ENCODE measurements around the gene TREM1. TPM values are rescaled to one million over a fixed set of nuclear protein-coding genes. Genes with fewer than 3 reads are reported as not detected.

TREM1 gene
- total RNA-seq, 2 experiments from 2014 or later: not detected

DNA sequence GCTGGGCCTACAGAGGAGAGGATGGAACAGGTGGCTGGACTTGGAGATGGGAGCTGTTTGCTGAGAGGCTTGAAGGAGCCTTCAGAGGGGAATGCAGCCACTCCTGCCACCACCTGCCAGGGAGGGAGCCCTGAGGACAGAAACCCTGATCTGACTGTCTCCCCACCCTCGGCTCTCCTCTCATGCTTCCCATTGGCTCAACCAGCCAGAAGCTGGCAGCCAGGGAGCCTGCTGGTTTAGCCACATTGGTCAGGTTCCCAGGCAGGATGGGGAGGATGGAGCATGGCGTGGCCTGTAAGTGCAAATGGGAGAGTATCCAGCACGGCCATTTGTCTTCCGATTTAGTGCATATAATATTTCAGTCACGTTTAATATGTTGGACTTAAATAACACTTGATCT is 12.8 kb downstream of the TREM1 start:
- Mint-ChIP-seq H3K9me3 (ENCODE audit: insufficient read depth) (no peaks in the 10 kb centered on the region), H3K27me3 (ENCODE audit: low read depth) (peaks cover 8% of the 10 kb centered on the region), H3K27ac (no peak overlapping the region), H3K4me1 (ENCODE audit: low read depth) (peaks cover 13% of the 10 kb centered on the region), H3K36me3 (ENCODE audit: low read depth) (no peaks in the 10 kb centered on the region), H3K4me3 (no peak overlapping the region)
- DNase-seq: no peak
- CTCF ChIA-PET: interaction anchor here (1.1 to 1.2 kb wide), 2 partner anchors 33 to 44 kb away, joined by 4 to 5 read pairs; no protein-coding TSS in a partner anchor
- no peak for ATAC-seq
- POLR2A ChIA-PET: no interaction called here

DNA sequence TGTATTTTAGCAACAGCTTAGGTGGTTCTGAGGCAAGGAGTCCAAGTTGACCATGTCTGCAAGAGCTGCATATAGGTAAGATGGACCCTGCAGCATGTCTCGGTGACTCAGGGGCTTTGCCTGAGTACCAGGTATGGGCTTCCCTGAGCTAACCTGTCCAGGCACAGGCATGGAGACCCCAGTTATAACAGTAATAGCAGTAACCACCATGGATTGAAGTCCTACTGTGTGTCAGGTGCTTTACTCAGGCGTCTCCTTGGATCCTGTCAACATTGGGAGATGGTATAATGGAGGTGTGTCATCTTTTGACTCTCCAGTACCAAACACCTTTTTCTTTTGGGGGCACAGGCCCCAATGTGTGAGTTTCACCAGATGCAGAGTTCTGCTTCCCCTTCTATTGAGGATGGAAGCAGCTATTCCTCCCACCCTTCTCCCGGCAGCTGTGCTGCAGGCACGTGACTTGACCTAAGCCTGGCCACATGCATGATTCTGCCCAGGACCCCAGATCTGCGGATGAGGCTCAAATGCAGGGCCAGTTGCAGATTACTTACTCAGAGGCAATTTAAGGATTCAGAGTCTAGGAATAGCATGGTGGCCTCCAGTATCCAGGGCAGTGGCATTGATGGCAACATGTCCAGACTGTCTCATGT is 13.8 kb downstream of the TREM1 start:
- CTCF ChIA-PET: no interaction called here
- no peak for ATAC-seq
- H3K36me3 Mint-ChIP-seq (ENCODE audit: low read depth): no peaks in the 10 kb centered on the region
- H3K4me1 Mint-ChIP-seq (ENCODE audit: low read depth): peaks cover 11% of the 10 kb centered on the region
- DNase-seq: no peak
- no peak overlapping the region for H3K4me3 Mint-ChIP-seq
- no peak overlapping the region for H3K27ac Mint-ChIP-seq
- H3K9me3 Mint-ChIP-seq (ENCODE audit: insufficient read depth): no peaks in the 10 kb centered on the region
- peaks cover 8% of the 10 kb centered on the region for H3K27me3 Mint-ChIP-seq (ENCODE audit: low read depth)
- POLR2A ChIA-PET: no interaction called here

DNA sequence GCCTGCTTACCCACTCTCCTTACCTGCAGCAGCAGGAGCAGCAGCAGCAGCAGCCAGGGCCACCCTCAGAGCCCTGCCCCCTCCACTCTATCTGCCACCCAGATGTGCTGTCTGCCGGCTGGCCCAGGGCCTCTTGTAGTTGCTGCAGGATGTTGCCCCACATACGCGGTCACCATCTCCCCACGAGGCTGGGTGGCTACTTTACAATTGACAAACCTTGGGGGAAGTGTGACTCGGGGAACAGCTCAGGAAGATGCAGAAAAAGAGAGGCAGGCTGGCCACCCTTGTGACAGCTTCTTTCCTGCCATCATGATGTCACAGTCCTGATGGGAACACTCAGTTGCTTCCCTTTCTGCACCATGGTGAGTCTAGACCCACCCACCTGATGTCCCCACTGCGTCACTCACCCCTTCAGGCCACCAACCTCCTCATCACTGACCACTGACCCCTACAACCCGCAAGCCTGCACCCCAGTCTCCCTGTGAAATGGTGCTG is 14.5 kb downstream of the TREM1 start:
- peaks cover 8% of the 10 kb centered on the region for H3K27me3 Mint-ChIP-seq (ENCODE audit: low read depth)
- ATAC-seq (peak; percentile 53), DNase-seq (peak; percentile 34)
- POLR2A ChIA-PET: no interaction called here
- H3K27ac Mint-ChIP-seq: peak overlapping the region; percentile 62
- H3K9me3 Mint-ChIP-seq (ENCODE audit: insufficient read depth): no peaks in the 10 kb centered on the region
- peaks cover 11% of the 10 kb centered on the region for H3K4me1 Mint-ChIP-seq (ENCODE audit: low read depth)
- H3K4me3 Mint-ChIP-seq: no peak overlapping the region
- no peaks in the 10 kb centered on the region for H3K36me3 Mint-ChIP-seq (ENCODE audit: low read depth)
- CTCF ChIA-PET: no interaction called here

DNA sequence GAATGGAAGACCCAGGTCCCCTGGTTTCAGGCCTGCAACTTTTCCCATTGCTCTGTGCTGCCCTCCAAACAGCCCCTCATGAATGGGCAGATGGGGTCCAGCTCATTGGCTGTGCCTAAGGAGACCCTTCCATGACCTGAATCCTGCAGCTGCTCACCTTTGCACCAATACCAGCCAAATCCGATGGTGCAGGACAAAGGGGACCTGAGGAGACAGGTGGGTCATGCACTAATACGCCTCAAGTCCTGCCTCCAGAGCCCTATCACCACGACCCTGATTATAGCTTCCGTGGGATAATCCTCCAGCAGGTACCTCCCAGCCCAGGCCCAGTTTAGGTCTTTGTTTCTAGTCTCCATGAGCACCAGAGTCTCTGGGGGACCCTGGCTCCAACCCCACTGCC is 16.8 kb downstream of the TREM1 start:
- no peaks in the 10 kb centered on the region for H3K9me3 Mint-ChIP-seq (ENCODE audit: insufficient read depth)
- no peak overlapping the region for H3K27ac Mint-ChIP-seq
- H3K36me3 Mint-ChIP-seq (ENCODE audit: low read depth): no peaks in the 10 kb centered on the region
- no peak overlapping the region for H3K4me3 Mint-ChIP-seq
- peaks cover 11% of the 10 kb centered on the region for H3K27me3 Mint-ChIP-seq (ENCODE audit: low read depth)
- peaks cover 11% of the 10 kb centered on the region for H3K4me1 Mint-ChIP-seq (ENCODE audit: low read depth)
- ATAC-seq (no peak), DNase-seq (no peak)
- CTCF ChIA-PET: interaction anchor here (1.2 to 1.3 kb wide), 2 partner anchors 50 to 87 kb away, joined by 3 to 4 read pairs; no protein-coding TSS in a partner anchor
- POLR2A ChIA-PET: no interaction called here

DNA sequence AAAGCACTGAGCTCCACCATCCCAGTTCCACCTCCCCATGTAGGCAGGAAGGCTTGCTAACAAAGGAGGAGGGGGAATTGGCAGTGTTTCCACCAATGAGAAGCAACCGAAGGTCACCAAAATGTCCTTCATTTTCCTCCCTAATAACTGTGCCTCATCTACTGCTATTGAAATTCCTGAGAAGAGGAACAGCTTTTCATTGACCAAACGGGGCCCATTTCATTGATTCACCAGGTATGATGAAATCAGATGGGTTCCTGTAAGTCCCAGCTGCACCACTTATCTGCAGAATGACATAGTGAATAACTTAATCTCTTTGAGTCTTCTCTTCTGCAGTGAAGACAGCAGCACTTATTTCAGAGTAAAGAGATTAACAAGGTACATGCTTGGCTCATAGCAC is 17.3 kb downstream of the TREM1 start:
- DNase-seq: no peak
- ChIA-PET CTCF (interaction anchor here (0.7 to 1.3 kb wide), 3 partner anchors 9 to 87 kb away, joined by 3 to 4 read pairs (median 3); no protein-coding TSS in a partner anchor), POLR2A (no interaction called here)
- H3K27me3 Mint-ChIP-seq (ENCODE audit: low read depth): peaks cover 11% of the 10 kb centered on the region
- H3K9me3 Mint-ChIP-seq (ENCODE audit: insufficient read depth): no peaks in the 10 kb centered on the region
- H3K27ac Mint-ChIP-seq: no peak overlapping the region
- no peak for ATAC-seq
- no peaks in the 10 kb centered on the region for H3K36me3 Mint-ChIP-seq (ENCODE audit: low read depth)
- no peak overlapping the region for H3K4me3 Mint-ChIP-seq
- peaks cover 11% of the 10 kb centered on the region for H3K4me1 Mint-ChIP-seq (ENCODE audit: low read depth)

DNA sequence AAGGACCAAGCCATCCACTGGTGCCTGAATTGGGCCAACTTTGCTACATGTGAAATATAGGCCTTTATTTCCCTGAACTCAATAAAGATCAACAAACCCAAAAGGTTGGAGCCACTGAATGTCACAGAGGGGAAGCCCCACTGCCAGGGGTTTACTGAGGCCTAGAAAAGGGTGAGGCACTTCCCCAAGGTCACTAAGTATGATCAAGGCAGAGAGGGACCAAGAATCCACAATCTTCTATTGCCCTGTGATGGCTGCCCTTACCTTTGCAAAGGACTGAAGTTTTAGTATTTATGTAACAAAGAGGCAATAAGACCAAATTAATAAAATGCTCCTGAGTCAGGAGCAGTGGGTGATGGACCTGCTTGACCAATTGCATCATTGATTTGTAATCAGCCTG is 18.0 kb downstream of the TREM1 start:
- POLR2A ChIA-PET: no interaction called here
- CTCF ChIA-PET: interaction anchor here (0.7 kb wide), 1 partner anchor 10 kb away, joined by 3 read pairs; no protein-coding TSS in a partner anchor
- Mint-ChIP-seq H3K36me3 (ENCODE audit: low read depth) (peaks cover 3% of the 10 kb centered on the region), H3K27ac (no peak overlapping the region), H3K4me3 (no peak overlapping the region), H3K4me1 (ENCODE audit: low read depth) (peaks cover 11% of the 10 kb centered on the region), H3K27me3 (ENCODE audit: low read depth) (peaks cover 15% of the 10 kb centered on the region), H3K9me3 (ENCODE audit: insufficient read depth) (peaks cover 4% of the 10 kb centered on the region)
- ATAC-seq (no peak), DNase-seq (no peak)

DNA sequence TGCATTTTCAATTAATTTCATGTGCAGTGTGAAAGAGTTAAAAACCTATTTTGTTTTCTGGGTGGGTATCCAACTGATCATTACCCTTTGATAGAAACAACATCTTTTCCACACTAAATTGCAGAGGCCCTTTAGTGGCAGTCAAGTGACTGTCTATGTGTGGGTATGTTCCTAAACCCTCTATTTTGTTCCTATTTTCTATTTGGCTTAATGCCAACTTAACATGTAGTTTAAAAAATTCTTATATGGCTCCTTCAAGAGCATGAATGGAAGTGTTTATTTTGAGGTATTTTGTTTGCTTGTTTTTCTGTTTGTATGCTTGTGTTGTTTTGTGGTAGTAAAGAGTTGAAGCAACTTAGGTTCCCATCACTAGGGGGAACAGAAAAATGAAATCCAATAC is 19.9 kb downstream of the TREM1 start:
- no peak overlapping the region for H3K27ac Mint-ChIP-seq
- no peak for DNase-seq
- H3K9me3 Mint-ChIP-seq (ENCODE audit: insufficient read depth): peaks cover 21% of the 10 kb centered on the region
- H3K4me1 Mint-ChIP-seq (ENCODE audit: low read depth): peaks cover 2% of the 10 kb centered on the region
- H3K27me3 Mint-ChIP-seq (ENCODE audit: low read depth): peaks cover 20% of the 10 kb centered on the region
- H3K36me3 Mint-ChIP-seq (ENCODE audit: low read depth): peaks cover 12% of the 10 kb centered on the region
- ATAC-seq: no peak
- no peak overlapping the region for H3K4me3 Mint-ChIP-seq
- CTCF ChIA-PET: no interaction called here
- POLR2A ChIA-PET: no interaction called here

DNA sequence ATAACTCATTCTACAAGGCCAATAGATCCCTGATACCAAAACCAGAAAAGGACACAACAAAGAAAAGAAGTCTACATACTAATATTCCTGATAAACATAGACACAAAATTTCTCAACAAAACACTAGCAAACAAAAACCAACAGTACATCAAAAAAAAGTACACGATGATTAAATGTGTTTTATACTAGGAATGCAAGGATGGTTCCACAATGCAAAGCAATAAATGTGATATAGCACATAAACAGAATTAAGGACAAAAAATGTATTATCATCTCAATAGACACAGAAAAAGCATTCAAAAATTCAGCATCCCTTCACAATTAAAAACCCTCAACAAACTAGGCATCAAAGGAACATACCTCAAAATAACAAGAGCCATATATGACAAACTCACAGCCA is 23.2 kb downstream of the TREM1 start:
- no peaks in the 10 kb centered on the region for H3K4me1 Mint-ChIP-seq (ENCODE audit: low read depth)
- H3K27ac Mint-ChIP-seq: no peak overlapping the region
- ATAC-seq (no peak), DNase-seq (no peak)
- CTCF ChIA-PET: no interaction called here
- H3K4me3 Mint-ChIP-seq: no peak overlapping the region
- POLR2A ChIA-PET: no interaction called here
- peaks cover 34% of the 10 kb centered on the region for H3K27me3 Mint-ChIP-seq (ENCODE audit: low read depth)
- peaks cover 32% of the 10 kb centered on the region for H3K9me3 Mint-ChIP-seq (ENCODE audit: insufficient read depth)
- H3K36me3 Mint-ChIP-seq (ENCODE audit: low read depth): peaks cover 15% of the 10 kb centered on the region

DNA sequence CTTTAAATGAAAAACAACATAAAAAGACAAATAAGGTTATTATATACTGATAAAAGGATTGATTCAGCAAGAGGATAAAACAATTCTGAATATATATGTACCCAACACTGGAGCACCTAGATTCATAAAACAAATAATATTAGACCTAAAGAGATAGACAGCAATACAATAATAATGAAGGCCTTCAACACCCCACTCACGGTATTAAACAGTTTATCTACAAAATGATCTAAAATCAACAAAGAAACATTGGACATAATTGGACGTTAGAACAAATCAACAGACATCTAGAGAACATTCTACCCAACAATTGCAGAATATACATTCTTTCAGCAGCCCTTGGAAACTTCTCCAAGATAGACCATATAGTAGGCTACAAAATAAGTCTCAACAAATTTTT is 24.1 kb downstream of the TREM1 start:
- peaks cover 15% of the 10 kb centered on the region for H3K36me3 Mint-ChIP-seq (ENCODE audit: low read depth)

DNA sequence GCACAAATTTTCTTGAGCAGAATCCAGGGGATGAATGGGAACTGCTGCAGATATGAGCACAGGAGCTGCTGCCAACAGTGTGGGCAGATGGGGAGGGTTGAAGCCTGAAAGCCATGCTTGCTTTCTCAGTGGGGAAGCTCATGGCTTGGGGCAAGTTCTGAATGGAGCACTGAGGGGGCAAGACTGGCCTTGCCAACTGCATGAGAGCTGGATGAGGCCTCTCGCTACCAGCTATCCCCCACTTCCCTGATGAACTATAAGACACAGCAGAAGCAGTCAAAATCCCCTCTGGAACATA is 28.3 kb downstream of the TREM1 start:
- POLR2A ChIA-PET: no interaction called here
- H3K27me3 Mint-ChIP-seq (ENCODE audit: low read depth): peaks cover 22% of the 10 kb centered on the region
- no peak overlapping the region for H3K27ac Mint-ChIP-seq
- peaks cover 9% of the 10 kb centered on the region for H3K36me3 Mint-ChIP-seq (ENCODE audit: low read depth)
- H3K4me3 Mint-ChIP-seq: no peak overlapping the region
- peaks cover 24% of the 10 kb centered on the region for H3K9me3 Mint-ChIP-seq (ENCODE audit: insufficient read depth)
- CTCF ChIA-PET: interaction anchor here (1.2 kb wide), 1 partner anchor 20 kb away, joined by 3 read pairs; no protein-coding TSS in a partner anchor
- H3K4me1 Mint-ChIP-seq (ENCODE audit: low read depth): peaks cover 12% of the 10 kb centered on the region
- DNase-seq (no peak), ATAC-seq (no peak)

More for the DNA sequence above, 24.1 kb downstream of the TREM1 start:
- peaks cover 34% of the 10 kb centered on the region for H3K27me3 Mint-ChIP-seq (ENCODE audit: low read depth)
- no peaks in the 10 kb centered on the region for H3K4me1 Mint-ChIP-seq (ENCODE audit: low read depth)
- POLR2A ChIA-PET: no interaction called here
- CTCF ChIA-PET: interaction anchor here (1.1 kb wide), 1 partner anchor 16 kb away, joined by 3 read pairs; no protein-coding TSS in a partner anchor
- H3K27ac Mint-ChIP-seq: no peak overlapping the region
- ATAC-seq (no peak), DNase-seq (no peak)
- H3K9me3 Mint-ChIP-seq (ENCODE audit: insufficient read depth): peaks cover 32% of the 10 kb centered on the region
- H3K4me3 Mint-ChIP-seq: no peak overlapping the region

DNA sequence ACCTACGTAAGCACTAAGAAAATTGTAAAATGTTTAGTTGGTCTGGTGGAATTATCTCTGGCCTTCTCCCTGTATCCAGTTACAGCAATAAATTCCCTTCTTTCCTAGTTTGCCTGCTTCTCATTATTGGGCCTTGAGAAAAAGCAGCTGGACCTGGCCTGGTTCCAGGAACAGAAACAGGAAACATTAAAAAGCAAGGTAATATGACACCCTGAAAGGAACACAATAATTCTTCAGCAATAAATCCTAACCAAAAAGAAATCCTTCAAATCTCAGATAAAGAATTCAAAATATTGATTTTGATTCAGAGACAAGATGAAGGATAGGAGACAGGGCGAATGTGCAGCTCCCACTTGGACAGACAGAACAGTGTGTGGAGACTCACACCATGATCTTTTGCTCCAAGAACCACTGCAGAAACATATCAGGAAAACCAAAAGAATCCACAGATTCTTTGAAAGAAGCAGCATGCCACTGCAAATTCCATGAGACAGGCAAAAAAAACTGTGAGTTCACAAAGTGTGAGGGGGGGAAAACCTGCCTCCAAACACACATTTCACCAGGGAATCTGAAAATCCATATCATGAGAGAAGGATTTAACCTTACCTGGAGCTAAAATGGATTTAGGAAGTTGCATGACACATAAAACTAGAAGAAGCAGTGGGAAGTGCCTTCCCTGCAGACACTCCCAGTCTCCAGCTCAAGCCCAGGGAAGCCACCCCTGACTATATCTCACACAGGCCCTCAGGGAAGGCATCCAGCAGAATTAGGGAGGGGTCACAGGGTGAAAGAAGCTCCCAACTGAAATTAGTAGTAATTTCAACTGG is 28.9 kb downstream of the TREM1 start:
- Mint-ChIP-seq H3K4me3 (no peak overlapping the region), H3K9me3 (ENCODE audit: insufficient read depth) (peaks cover 21% of the 10 kb centered on the region), H3K36me3 (ENCODE audit: low read depth) (peaks cover 7% of the 10 kb centered on the region), H3K27ac (no peak overlapping the region), H3K4me1 (ENCODE audit: low read depth) (peaks cover 12% of the 10 kb centered on the region), H3K27me3 (ENCODE audit: low read depth) (peaks cover 25% of the 10 kb centered on the region)
- no peak for ATAC-seq
- ChIA-PET POLR2A (no interaction called here), CTCF (interaction anchor here (1.2 kb wide), 1 partner anchor 20 kb away, joined by 3 read pairs; no protein-coding TSS in a partner anchor)
- DNase-seq: no peak

DNA sequence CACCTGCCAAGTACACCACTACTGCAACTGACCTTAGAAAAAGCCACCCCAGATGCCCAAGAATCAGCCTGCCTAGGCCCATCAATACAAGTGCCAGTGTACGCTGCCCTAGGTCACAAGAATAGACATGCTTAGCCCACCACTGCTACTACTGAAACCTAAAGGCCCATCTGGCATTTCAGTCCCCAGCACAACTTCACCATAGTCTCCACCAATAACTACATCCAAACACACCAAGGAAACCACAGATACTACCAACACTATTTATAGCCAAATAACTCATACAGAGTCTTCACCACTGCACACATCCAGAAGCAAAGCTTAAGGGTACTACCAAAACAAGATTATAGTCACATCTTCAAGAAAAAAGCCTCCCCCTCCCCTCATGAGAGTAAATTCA is 30.1 kb downstream of the TREM1 start:
- POLR2A ChIA-PET: no interaction called here
- Mint-ChIP-seq H3K27me3 (ENCODE audit: low read depth) (peaks cover 26% of the 10 kb centered on the region), H3K4me3 (no peak overlapping the region), H3K27ac (no peak overlapping the region), H3K4me1 (ENCODE audit: low read depth) (peaks cover 12% of the 10 kb centered on the region), H3K36me3 (ENCODE audit: low read depth) (peaks cover 2% of the 10 kb centered on the region), H3K9me3 (ENCODE audit: insufficient read depth) (peaks cover 9% of the 10 kb centered on the region)
- DNase-seq: no peak
- ATAC-seq: no peak
- CTCF ChIA-PET: no interaction called here

Measured in activated CD8-positive, alpha-beta T cell treated with anti-CD3 and anti-CD28 coated beads, Interleukin-2, amount 10 ng/mL, durations not matched to agents 7 days and 5 days (primary cell).